Liver (tissue), 9 donors: ENCODE measurements around the gene SEZ6L. TPM values are rescaled to one million over a fixed set of nuclear protein-coding genes. Genes with fewer than 3 reads are reported as not detected.

Experiments used
- DNase-seq: peaks from one replicate; pipeline ENCODE4 v3.0.0-alpha.2; 2017; ENCODE audit warnings: low spot score
- H3K27ac ChIP-seq, 2 donors: one replicate each; pipeline ENCODE4 v1.7.0; 2013; ENCODE audit warnings: inconsistent platforms in 2 of 2, low read length in 2 of 2, control low read depth in 1 of 2, low read depth in 1 of 2, mild to moderate bottlenecking in 1 of 2
- H3K27me3 ChIP-seq, 4 donors: one replicate each; pipeline versions ENCODE4 v1.6.1 to v1.7.0; 2013; ENCODE audit warnings: low read length in 3 of 4, inconsistent platforms in 1 of 4, mild to moderate bottlenecking in 1 of 4, moderate library complexity in 1 of 4; ENCODE audit not compliant: control insufficient read depth in 4 of 4, insufficient read depth in 4 of 4
- H3K36me3 ChIP-seq, 4 donors: one replicate each; pipeline versions ENCODE4 v1.6.1 to v1.7.0; 2013; ENCODE audit warnings: low read length in 3 of 4, mild to moderate bottlenecking in 3 of 4, low read depth in 1 of 4, moderate library complexity in 1 of 4; ENCODE audit not compliant: control insufficient read depth in 4 of 4, insufficient read depth in 3 of 4
- H3K4me1 ChIP-seq, 4 donors: one replicate each; pipeline versions ENCODE4 v1.6.1 to v1.7.0; 2013; ENCODE audit warnings: low read length in 3 of 4, mild to moderate bottlenecking in 3 of 4, moderate library complexity in 1 of 4; ENCODE audit not compliant: control insufficient read depth in 4 of 4, insufficient read depth in 4 of 4
- H3K4me3 ChIP-seq, 3 donors: one replicate each; pipeline versions ENCODE4 v1.6.1 to v1.7.0; 2013; ENCODE audit warnings: low read length in 3 of 3, control low read depth in 1 of 3, low read depth in 1 of 3, mild to moderate bottlenecking in 1 of 3
- H3K9ac ChIP-seq, 2 donors: one replicate each; pipeline ENCODE4 v1.7.0; 2013; ENCODE audit warnings: low read length in 2 of 2, mild to moderate bottlenecking in 2 of 2, moderate library complexity in 2 of 2, control low read depth in 1 of 2, low read depth in 1 of 2
- H3K9me3 ChIP-seq, 4 donors: one replicate each; pipeline versions ENCODE4 v1.6.1 to v1.7.0; 2013; ENCODE audit warnings: low read length in 3 of 4; ENCODE audit not compliant: control insufficient read depth in 4 of 4
- ATF3 ChIP-seq: IDR thresholded peaks from 2 replicates; pipeline ENCODE4 v1.6.1; 2016; ENCODE audit warnings: antibody characterized with exemption
- EGR1 ChIP-seq, 2 donors: IDR thresholded peaks; 2 replicates each; pipeline ENCODE4 v1.6.1; 2016 to 2018; ENCODE audit warnings: antibody characterized with exemption in 2 of 2, low read depth in 2 of 2
- FOXA1 ChIP-seq: IDR thresholded peaks from 2 replicates; pipeline ENCODE4 v1.6.1; 2016; ENCODE audit warnings: antibody characterized with exemption
- FOXA2 ChIP-seq: IDR thresholded peaks from 2 replicates; pipeline ENCODE4 v1.6.1; 2016; ENCODE audit warnings: antibody characterized with exemption
- HNF4A ChIP-seq, 2 donors: conservative IDR thresholded peaks; 2 replicates each; pipeline ENCODE4 v1.6.1; 2016; ENCODE audit warnings: antibody characterized with exemption in 2 of 2, mild to moderate bottlenecking in 2 of 2
- JUND ChIP-seq, 2 donors: IDR thresholded peaks; 2 replicates each; pipeline ENCODE4 v1.6.1; 2016; ENCODE audit warnings: antibody characterized with exemption in 2 of 2
- MAX ChIP-seq: IDR thresholded peaks from 2 replicates; pipeline ENCODE4 v1.6.1; 2016; ENCODE audit warnings: antibody characterized with exemption
- NR2F2 ChIP-seq: IDR thresholded peaks from 2 replicates; pipeline ENCODE4 v1.6.1; 2016; ENCODE audit warnings: antibody characterized with exemption
- RAD21 ChIP-seq, 2 donors: IDR thresholded peaks; 2 replicates each; pipeline ENCODE4 v1.6.1; 2016; ENCODE audit warnings: antibody characterized with exemption in 2 of 2, mild to moderate bottlenecking in 2 of 2
- SP1 ChIP-seq: IDR thresholded peaks from 2 replicates; pipeline ENCODE4 v1.6.1; 2018; ENCODE audit warnings: antibody characterized with exemption, mild to moderate bottlenecking
- YY1 ChIP-seq: IDR thresholded peaks from 2 replicates; pipeline ENCODE4 v1.6.1; 2016; ENCODE audit warnings: antibody characterized with exemption, mild to moderate bottlenecking
- ZBTB33 ChIP-seq: IDR thresholded peaks from 2 replicates; pipeline ENCODE4 v1.6.1; 2016; ENCODE audit warnings: antibody characterized with exemption
- WGBS: extraction: QIAGEN DNeasy Blood & Tissue Kit; methylation state at CpG from one replicate; pipeline ENCODE4 v1.1.7; 2013; 5-methylcytosine and 5-hydroxymethylcytosine counted together
- polyA plus RNA-seq, 2 donors: library from polyadenylated mRNA; stranded (reverse) in 1 of 2; unstranded in 1 of 2; fragments of 200-250 nt in 1 of 2; fragments of >200 nt in 1 of 2; fragmentation: Nextera tagmentation in 1 of 2; extraction: Ambion mirVana in 1 of 2; gene quantifications; one replicate each; pipeline versions ENCODE4 v1.2.1 to v1.2.3, GENCODE V29; 2013 to 2015
- total RNA-seq, 2 donors: library from RNA; depleted of rRNA; stranded (reverse); fragments of >200 nt; gene quantifications; one replicate each; pipeline ENCODE4 v1.2.3, GENCODE V29; 2014
- TF ChIP-seq, protein P1 (sequence below): fragments of 150-350 bp; IDR thresholded peaks from 2 replicates; pipeline ENCODE4 v1.5.1; 2017; ENCODE audit warnings: improper control_type of control experiment, low read depth, low read length; ENCODE audit not compliant: missing input control
- TF ChIP-seq, protein P2 (sequence below): IDR thresholded peaks from 2 replicates; pipeline ENCODE4 v1.6.1; 2016; ENCODE audit warnings: antibody characterized with exemption, mild to moderate bottlenecking
- donor health status: healthy.
- donor health status: healthy.
- donor health status: healthy.
- donor health status: healthy.
- donor health status: healthy.

SEZ6L gene
- total and polyA plus RNA-seq, 4 donors = under 0.01 to 0.70 (median 0.08) TPM; not detected in 1

DNA sequence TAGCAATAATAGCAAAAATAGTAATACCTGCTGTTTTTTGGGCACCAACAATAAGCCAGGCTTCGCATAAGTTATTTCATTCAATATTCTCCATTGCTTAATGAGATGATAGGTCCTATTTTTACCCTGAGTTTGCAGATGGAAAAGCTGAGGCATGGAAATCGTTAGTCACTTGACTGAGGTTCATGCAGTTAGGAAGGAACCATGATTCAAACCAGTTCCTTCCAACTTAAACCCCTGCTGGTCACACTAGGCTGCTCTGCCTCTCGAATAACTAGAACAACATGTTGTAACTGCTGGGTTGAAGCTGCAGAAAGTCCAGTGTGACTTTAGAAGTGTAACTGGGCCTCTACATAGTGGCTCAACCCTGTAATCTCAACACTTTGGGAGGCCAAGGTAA is 69.3 kb downstream of the SEZ6L start:
- H3K27ac ChIP-seq = no peak overlapping the region
- no peaks in the 10 kb centered on the region for H3K4me1 ChIP-seq
- H3K27me3 ChIP-seq = peaks cover 0 to 4% (median 0%) of the 10 kb centered on the region in 4 donors
- DNase-seq = no peak
- 67% methylated on average over 3 of the region's 3 CpGs for WGBS
- no peak overlapping the region for H3K4me3 ChIP-seq
- no peaks in the 10 kb centered on the region for H3K9me3 ChIP-seq
- no peak overlapping the region for H3K9ac ChIP-seq
- no peaks in the 10 kb centered on the region for H3K36me3 ChIP-seq
- TF ChIP-seq HNF4A (conservative IDR thresholded peaks at IDR 0.05) (no peak), RAD21 (IDR thresholded peaks at IDR 0.05) (no peak), EGR1 (IDR thresholded peaks at IDR 0.05; ENCODE audit: low read depth in 2 of 2) (no peak), ZBTB33 (no peak), NR2F2 (no peak), JUND (IDR thresholded peaks at IDR 0.05) (no peak), FOXA1 (no peak), FOXA2 (no peak), MAX (no peak), SP1 (no peak), ATF3 (no peak)
- TF ChIP-seq, protein P1, sequence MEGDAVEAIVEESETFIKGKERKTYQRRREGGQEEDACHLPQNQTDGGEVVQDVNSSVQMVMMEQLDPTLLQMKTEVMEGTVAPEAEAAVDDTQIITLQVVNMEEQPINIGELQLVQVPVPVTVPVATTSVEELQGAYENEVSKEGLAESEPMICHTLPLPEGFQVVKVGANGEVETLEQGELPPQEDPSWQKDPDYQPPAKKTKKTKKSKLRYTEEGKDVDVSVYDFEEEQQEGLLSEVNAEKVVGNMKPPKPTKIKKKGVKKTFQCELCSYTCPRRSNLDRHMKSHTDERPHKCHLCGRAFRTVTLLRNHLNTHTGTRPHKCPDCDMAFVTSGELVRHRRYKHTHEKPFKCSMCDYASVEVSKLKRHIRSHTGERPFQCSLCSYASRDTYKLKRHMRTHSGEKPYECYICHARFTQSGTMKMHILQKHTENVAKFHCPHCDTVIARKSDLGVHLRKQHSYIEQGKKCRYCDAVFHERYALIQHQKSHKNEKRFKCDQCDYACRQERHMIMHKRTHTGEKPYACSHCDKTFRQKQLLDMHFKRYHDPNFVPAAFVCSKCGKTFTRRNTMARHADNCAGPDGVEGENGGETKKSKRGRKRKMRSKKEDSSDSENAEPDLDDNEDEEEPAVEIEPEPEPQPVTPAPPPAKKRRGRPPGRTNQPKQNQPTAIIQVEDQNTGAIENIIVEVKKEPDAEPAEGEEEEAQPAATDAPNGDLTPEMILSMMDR = no peak
- TF ChIP-seq, protein P2, sequence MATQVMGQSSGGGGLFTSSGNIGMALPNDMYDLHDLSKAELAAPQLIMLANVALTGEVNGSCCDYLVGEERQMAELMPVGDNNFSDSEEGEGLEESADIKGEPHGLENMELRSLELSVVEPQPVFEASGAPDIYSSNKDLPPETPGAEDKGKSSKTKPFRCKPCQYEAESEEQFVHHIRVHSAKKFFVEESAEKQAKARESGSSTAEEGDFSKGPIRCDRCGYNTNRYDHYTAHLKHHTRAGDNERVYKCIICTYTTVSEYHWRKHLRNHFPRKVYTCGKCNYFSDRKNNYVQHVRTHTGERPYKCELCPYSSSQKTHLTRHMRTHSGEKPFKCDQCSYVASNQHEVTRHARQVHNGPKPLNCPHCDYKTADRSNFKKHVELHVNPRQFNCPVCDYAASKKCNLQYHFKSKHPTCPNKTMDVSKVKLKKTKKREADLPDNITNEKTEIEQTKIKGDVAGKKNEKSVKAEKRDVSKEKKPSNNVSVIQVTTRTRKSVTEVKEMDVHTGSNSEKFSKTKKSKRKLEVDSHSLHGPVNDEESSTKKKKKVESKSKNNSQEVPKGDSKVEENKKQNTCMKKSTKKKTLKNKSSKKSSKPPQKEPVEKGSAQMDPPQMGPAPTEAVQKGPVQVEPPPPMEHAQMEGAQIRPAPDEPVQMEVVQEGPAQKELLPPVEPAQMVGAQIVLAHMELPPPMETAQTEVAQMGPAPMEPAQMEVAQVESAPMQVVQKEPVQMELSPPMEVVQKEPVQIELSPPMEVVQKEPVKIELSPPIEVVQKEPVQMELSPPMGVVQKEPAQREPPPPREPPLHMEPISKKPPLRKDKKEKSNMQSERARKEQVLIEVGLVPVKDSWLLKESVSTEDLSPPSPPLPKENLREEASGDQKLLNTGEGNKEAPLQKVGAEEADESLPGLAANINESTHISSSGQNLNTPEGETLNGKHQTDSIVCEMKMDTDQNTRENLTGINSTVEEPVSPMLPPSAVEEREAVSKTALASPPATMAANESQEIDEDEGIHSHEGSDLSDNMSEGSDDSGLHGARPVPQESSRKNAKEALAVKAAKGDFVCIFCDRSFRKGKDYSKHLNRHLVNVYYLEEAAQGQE = no peak

- WGBS = 60% methylated on average over 4 of the region's 4 CpGs
- Histone ChIP-seq H3K4me3 (no peak overlapping the region), H3K9ac (no peak overlapping the region), H3K4me1 (no peaks in the 10 kb centered on the region), H3K36me3 (no peaks in the 10 kb centered on the region), H3K27me3 (peaks cover 0 to 4% (median 0%) of the 10 kb centered on the region in 4 donors), H3K9me3 (no peaks in the 10 kb centered on the region), H3K27ac (no peak overlapping the region)
- DNase-seq = no peak
- TF ChIP-seq ZBTB33 (no peak), JUND (IDR thresholded peaks at IDR 0.05) (no peak), FOXA1 (no peak), HNF4A (conservative IDR thresholded peaks at IDR 0.05) (no peak), YY1 (no peak), EGR1 (IDR thresholded peaks at IDR 0.05; ENCODE audit: low read depth in 2 of 2) (no peak)
Observed at GRCh38 chr22:26239581-26239980, 70.3 kb downstream of the SEZ6L start.
